ENCODE data around the gene IFT81. TPM values are rescaled to one million over a fixed set of nuclear protein-coding genes. Genes with fewer than 3 reads are reported as not detected.
A peak's percentile ranks its signal among the peaks of the same experiment; 100 is the strongest.
"Not testable (repeated sequence)": the region's sequence is repeated elsewhere in the genome, so short reads cannot be mapped to it uniquely, and the experiment has no call there.

The IFT81 gene
- 1 to 10 TPM; 2.5 to 2.9 TPM for total RNA-seq

GRCh38 chr12:110124269-110124995 lies at the start of gene IFT81:
Gene IFT81, plus strand, starts transcription at chr12:110124357. Its CDS starts 3,024 bp downstream, at chr12:110127381.
- Mint-ChIP-seq H3K4me3 (peak within 1 kb of the TSS; percentile 85), H3K27ac (peak within 1 kb of the TSS; percentile 87), H3K36me3 (ENCODE audit: low read depth) (no peaks in the 10 kb centered on the region), H3K9me3 (no peaks in the 10 kb centered on the region), H3K27me3 (peaks cover 26% of the 10 kb centered on the region), H3K4me1 (peaks cover 8% of the 10 kb centered on the region)
- DNase-seq: peak; percentile 97
- POLR2A ChIA-PET: interaction anchor here (0.6 kb wide), 1 partner anchor 158 kb away, joined by 3 read pairs; no protein-coding TSS in a partner anchor
- CTCF ChIA-PET: interaction anchor here (1.0 to 1.4 kb wide), 3 partner anchors 10 to 20 kb away, joined by 3 to 6 read pairs (median 3); no protein-coding TSS in a partner anchor

GRCh38 chr12:110075880-110076279 lies 48.3 kb upstream of the IFT81 start:
- Mint-ChIP-seq H3K36me3 (ENCODE audit: low read depth) (peaks cover 21% of the 10 kb centered on the region), H3K27ac (no peak overlapping the region), H3K4me1 (peaks cover 76% of the 10 kb centered on the region), H3K9me3 (peaks cover 4% of the 10 kb centered on the region), H3K27me3 (no peaks in the 10 kb centered on the region), H3K4me3 (no peak overlapping the region)
- no peak for DNase-seq
- ChIA-PET CTCF (interaction anchor here (0.6 to 4.6 kb wide), 2 partner anchors 13 to 191 kb away, joined by 3 to 28 read pairs; no protein-coding TSS in a partner anchor), POLR2A (interaction anchor here (0.7 kb wide), 1 partner anchor 111 kb away, joined by 3 read pairs; no protein-coding TSS in a partner anchor)

DNA sequence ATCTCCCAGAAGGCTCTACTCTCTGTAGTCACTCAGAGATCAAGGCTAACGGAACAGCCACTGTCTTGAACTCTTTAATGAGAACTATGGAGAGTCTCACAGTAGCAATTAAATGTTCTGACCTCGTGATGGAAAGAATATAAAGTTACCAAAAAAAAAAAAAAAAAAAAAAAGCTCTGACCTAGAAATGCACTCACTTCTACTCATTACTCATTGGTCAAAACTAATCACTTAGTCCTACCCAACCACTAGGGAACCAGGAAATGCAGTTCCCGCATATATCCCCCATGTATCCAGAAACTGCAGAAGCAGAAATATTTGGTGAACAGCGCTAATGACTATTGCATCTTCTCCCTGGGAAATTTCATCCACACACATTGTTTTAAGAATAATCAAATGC lies 46.4 kb upstream of the IFT81 start:
- CTCF ChIA-PET: interaction anchor here (1.5 kb wide), 1 partner anchor 13 kb away, joined by 4 read pairs; no protein-coding TSS in a partner anchor
- POLR2A ChIA-PET: no interaction called here
- Mint-ChIP-seq H3K36me3 (ENCODE audit: low read depth) (peaks cover 10% of the 10 kb centered on the region), H3K27ac (peak overlapping the region; percentile 100), H3K27me3 (peaks cover 1% of the 10 kb centered on the region), H3K9me3 (peaks cover 4% of the 10 kb centered on the region), H3K4me3 (no peak overlapping the region), H3K4me1 (peaks cover 61% of the 10 kb centered on the region)
- DNase-seq: no peak

GRCh38 chr12:110079477-110080400 lies 44.4 kb upstream of the IFT81 start:
- POLR2A ChIA-PET: interaction anchor here (0.6 to 0.7 kb wide), 4 partner anchors 28 to 106 kb away, joined by 3 to 4 read pairs (median 4); no protein-coding TSS in a partner anchor

GRCh38 chr12:110080410-110080809 lies 43.7 kb upstream of the IFT81 start:
- Mint-ChIP-seq H3K4me3 (no peak overlapping the region), H3K27me3 (peaks cover 1% of the 10 kb centered on the region), H3K4me1 (peaks cover 38% of the 10 kb centered on the region), H3K9me3 (peaks cover 4% of the 10 kb centered on the region), H3K36me3 (ENCODE audit: low read depth) (peaks cover 7% of the 10 kb centered on the region), H3K27ac (peak overlapping the region; percentile 100)
- ChIA-PET POLR2A (interaction anchor here (0.6 kb wide), 1 partner anchor 107 kb away, joined by 4 read pairs; no protein-coding TSS in a partner anchor), CTCF (interaction anchor here (0.9 to 1.0 kb wide), 2 partner anchors 14 to 27 kb away, joined by 3 read pairs; no protein-coding TSS in a partner anchor)
- DNase-seq: no peak

More at GRCh38 chr12:110079477-110080400, 44.4 kb upstream of the IFT81 start:
- DNase-seq: peak; percentile 87
- H3K4me3 Mint-ChIP-seq: peak overlapping the region; percentile 69
- H3K4me1 Mint-ChIP-seq: peaks cover 41% of the 10 kb centered on the region
- peak overlapping the region; percentile 100 for H3K27ac Mint-ChIP-seq
- H3K27me3 Mint-ChIP-seq: peaks cover 1% of the 10 kb centered on the region
- peaks cover 4% of the 10 kb centered on the region for H3K9me3 Mint-ChIP-seq
- peaks cover 7% of the 10 kb centered on the region for H3K36me3 Mint-ChIP-seq (ENCODE audit: low read depth)
- CTCF ChIA-PET: interaction anchor here (0.7 to 1.0 kb wide), 5 partner anchors 12 to 559 kb away, joined by 3 to 6 read pairs (median 4); no protein-coding TSS in a partner anchor

DNA sequence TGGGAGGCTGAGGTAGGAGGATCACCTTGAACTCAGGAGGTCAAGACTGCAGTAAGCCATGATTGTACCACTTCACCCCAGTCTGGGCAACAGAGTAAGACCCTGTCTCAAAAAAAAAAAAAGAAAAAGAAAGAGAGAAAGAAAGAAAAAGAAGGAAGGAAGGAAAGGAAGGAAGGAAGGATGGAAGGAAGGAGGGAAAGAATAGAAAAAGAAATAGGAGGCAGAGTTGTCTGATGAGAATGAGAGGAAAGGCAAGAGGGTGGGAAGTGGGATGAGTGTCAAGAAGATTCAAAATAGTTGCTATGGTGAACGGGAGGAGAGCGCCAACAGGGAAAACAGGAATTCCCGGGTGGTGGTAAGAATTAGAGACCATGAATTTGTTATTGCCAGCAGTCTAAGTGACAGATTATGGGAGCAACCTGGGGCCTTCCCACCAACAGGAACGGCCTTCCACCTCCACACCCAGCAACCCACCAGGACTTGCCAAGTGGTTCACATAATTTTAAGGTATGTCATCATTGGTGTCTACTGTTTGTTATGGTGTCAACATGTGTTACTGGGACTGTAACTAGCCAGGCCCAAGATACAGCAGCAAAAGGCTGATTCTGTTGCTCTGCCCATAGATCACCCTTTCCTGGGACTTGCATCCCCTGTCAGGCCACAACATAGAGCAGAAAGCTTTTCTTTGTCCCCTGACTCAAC lies 39.7 kb upstream of the IFT81 start:
- POLR2A ChIA-PET: no interaction called here
- no peak overlapping the region for H3K4me3 Mint-ChIP-seq

GRCh38 chr12:110088216-110088615 lies 35.9 kb upstream of the IFT81 start:
- H3K4me3 Mint-ChIP-seq; H3K27ac Mint-ChIP-seq; POLR2A ChIA-PET; H3K36me3 Mint-ChIP-seq (ENCODE audit: low read depth); DNase-seq; H3K9me3 Mint-ChIP-seq; H3K4me1 Mint-ChIP-seq: not testable (repeated sequence)
- peaks cover 34% of the 10 kb centered on the region for H3K27me3 Mint-ChIP-seq
- CTCF ChIA-PET: interaction anchor here (0.6 kb wide), 2 partner anchors 11 to 310 kb away, joined by 3 to 4 read pairs; no protein-coding TSS in a partner anchor

More for the DNA sequence above, 39.7 kb upstream of the IFT81 start:
- H3K9me3 Mint-ChIP-seq: peaks cover 2% of the 10 kb centered on the region
- no peak for DNase-seq
- H3K27me3 Mint-ChIP-seq: peaks cover 19% of the 10 kb centered on the region
- CTCF ChIA-PET: no interaction called here
- H3K4me1 Mint-ChIP-seq: peaks cover 18% of the 10 kb centered on the region
- no peak overlapping the region for H3K27ac Mint-ChIP-seq
- peaks cover 3% of the 10 kb centered on the region for H3K36me3 Mint-ChIP-seq (ENCODE audit: low read depth)

DNA sequence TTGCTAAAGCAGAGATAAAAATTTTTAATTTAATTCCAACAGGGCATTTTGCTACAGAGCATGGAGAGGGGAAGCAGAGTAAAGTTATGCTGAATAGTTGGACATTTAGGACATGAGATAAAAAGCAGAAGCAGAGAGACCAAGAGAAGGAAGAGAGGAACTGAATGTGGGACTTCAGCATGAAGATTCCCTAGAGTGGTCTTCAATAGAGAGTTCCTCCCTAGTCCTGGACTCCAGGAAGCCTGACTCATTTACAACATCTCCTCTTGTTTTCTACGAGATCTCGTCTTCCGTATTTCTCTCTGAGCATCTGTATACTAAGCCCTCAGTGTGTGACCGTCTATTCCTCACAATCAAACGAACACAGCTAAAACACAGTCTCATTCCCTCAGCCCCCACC lies 35.2 kb upstream of the IFT81 start:
- DNase-seq: no peak
- H3K36me3 Mint-ChIP-seq (ENCODE audit: low read depth): no peaks in the 10 kb centered on the region
- POLR2A ChIA-PET: no interaction called here
- H3K27me3 Mint-ChIP-seq: peaks cover 37% of the 10 kb centered on the region
- no peaks in the 10 kb centered on the region for H3K9me3 Mint-ChIP-seq
- H3K27ac Mint-ChIP-seq: no peak overlapping the region
- CTCF ChIA-PET: interaction anchor here (0.5 to 0.6 kb wide), 2 partner anchors 11 to 309 kb away, joined by 4 read pairs; no protein-coding TSS in a partner anchor
- H3K4me3 Mint-ChIP-seq: no peak overlapping the region
- peaks cover 7% of the 10 kb centered on the region for H3K4me1 Mint-ChIP-seq

- no peaks in the 10 kb centered on the region for H3K36me3 Mint-ChIP-seq (ENCODE audit: low read depth)
- ChIA-PET CTCF (interaction anchor here (0.6 to 1.8 kb wide), 7 partner anchors 9 to 341 kb away, joined by 3 to 6 read pairs (median 4); no protein-coding TSS in a partner anchor), POLR2A (interaction anchor here (0.6 kb wide), 1 partner anchor 341 kb away, joined by 4 read pairs; no protein-coding TSS in a partner anchor)
- H3K9me3 Mint-ChIP-seq: no peaks in the 10 kb centered on the region
- no peak overlapping the region for H3K4me3 Mint-ChIP-seq
- peaks cover 41% of the 10 kb centered on the region for H3K27me3 Mint-ChIP-seq
- peaks cover 7% of the 10 kb centered on the region for H3K4me1 Mint-ChIP-seq
- H3K27ac Mint-ChIP-seq: no peak overlapping the region
- DNase-seq: no peak
Measured at GRCh38 chr12:110090266-110091135, 33.7 kb upstream of the IFT81 start.

- ChIA-PET POLR2A (no interaction called here), CTCF (interaction anchor here (0.6 to 1.8 kb wide), 8 partner anchors 9 to 340 kb away, joined by 3 to 6 read pairs (median 4); no protein-coding TSS in a partner anchor)
- no peak for DNase-seq
- no peaks in the 10 kb centered on the region for H3K36me3 Mint-ChIP-seq (ENCODE audit: low read depth)
- H3K27me3 Mint-ChIP-seq: peaks cover 36% of the 10 kb centered on the region
- H3K27ac Mint-ChIP-seq: no peak overlapping the region
- no peak overlapping the region for H3K4me3 Mint-ChIP-seq
- no peaks in the 10 kb centered on the region for H3K9me3 Mint-ChIP-seq
- peaks cover 7% of the 10 kb centered on the region for H3K4me1 Mint-ChIP-seq
Measured at GRCh38 chr12:110091136-110091711, 32.9 kb upstream of the IFT81 start.
